KG1 (cell line): ENCODE measurements around the gene CEP95.
"Not testable (repeated sequence)": the region's sequence is repeated elsewhere in the genome, so short reads cannot be mapped to it uniquely, and the experiment has no call there.

ENCODE experiments used
- DNase-seq: peaks from one replicate; lab custom pipeline; 2025; lab: John Stamatoyannopoulos, UW

Gene CEP95

GRCh38 chr17:64506576-64507412 is at the start of gene CEP95:
TSS of gene CEP95 (plus strand) at chr17:64506977. CDS start at chr17:64507098, 121 bp downstream.
- DNase-seq: peak; percentile 97

- DNase-seq: no peak
Measured at GRCh38 chr17:64457156-64457555, 49.6 kb upstream of the CEP95 start.

GRCh38 chr17:64458756-64459155 is 48.0 kb upstream of the CEP95 start:
- DNase-seq: no peak

- no peak for DNase-seq
Measured at GRCh38 chr17:64459284-64459747, 47.5 kb upstream of the CEP95 start.

GRCh38 chr17:64459818-64460217 is 47.0 kb upstream of the CEP95 start:
- DNase-seq: not testable (repeated sequence)

GRCh38 chr17:64460955-64461354 is 45.8 kb upstream of the CEP95 start:
- DNase-seq: no peak

- no peak for DNase-seq
Measured at GRCh38 chr17:64461788-64462187, 45.0 kb upstream of the CEP95 start.

GRCh38 chr17:64466019-64466735 is 40.6 kb upstream of the CEP95 start:
- DNase-seq: no peak

- not testable (repeated sequence) for DNase-seq
Measured at GRCh38 chr17:64466834-64467233, 39.9 kb upstream of the CEP95 start.

- no peak for DNase-seq
Measured at GRCh38 chr17:64470625-64471024, 36.2 kb upstream of the CEP95 start.

- no peak for DNase-seq
Measured at GRCh38 chr17:64471440-64471839, 35.3 kb upstream of the CEP95 start.

- DNase-seq: no peak
Measured at GRCh38 chr17:64472564-64472963, 34.2 kb upstream of the CEP95 start.

GRCh38 chr17:64477849-64478248 is 28.9 kb upstream of the CEP95 start:
- no peak for DNase-seq

GRCh38 chr17:64480951-64481350 is 25.8 kb upstream of the CEP95 start:
- DNase-seq: no peak

- no peak for DNase-seq
Measured at GRCh38 chr17:64484380-64484779, 22.4 kb upstream of the CEP95 start.

GRCh38 chr17:64488301-64488700 is 18.5 kb upstream of the CEP95 start:
- no peak for DNase-seq

GRCh38 chr17:64491034-64491860 is 15.5 kb upstream of the CEP95 start:
- peak; percentile 31 for DNase-seq

- DNase-seq: no peak
Measured at GRCh38 chr17:64491994-64492393, 14.8 kb upstream of the CEP95 start.

- DNase-seq: peak; percentile 14
Measured at GRCh38 chr17:64492481-64493109, 14.2 kb upstream of the CEP95 start.

- DNase-seq: no peak
Measured at GRCh38 chr17:64494121-64494520, 12.7 kb upstream of the CEP95 start.

- not testable (repeated sequence) for DNase-seq
Measured at GRCh38 chr17:64495300-64495699, 11.5 kb upstream of the CEP95 start.

GRCh38 chr17:64496348-64496785 is 10.4 kb upstream of the CEP95 start:
- no peak for DNase-seq
